GM23338 (cell line): Measurements from ENCODE around the gene NCLN. TPM values are rescaled to one million over a fixed set of nuclear protein-coding genes. Genes with fewer than 3 reads are reported as not detected.
A peak's percentile ranks its signal among the peaks of the same experiment; 100 is the strongest.

ENCODE experiments used
- ATAC-seq: fragments of 200-7000 bp; cut with Tn5 transposase; 3 replicates; pipeline ENCODE4 v1.9.1; 2020
- DNase-seq: peaks from one replicate; pipeline ENCODE4 v3.0.0-alpha.2; 2015; ENCODE audit warnings: low spot score
- H2AFZ ChIP-seq: fragments of 200-600 bp; sonication (generic); 2 replicates; pipeline ENCODE4 v1.8.0; 2016; ENCODE audit warnings: antibody characterized with exemption, mild to moderate bottlenecking, moderate library complexity
- H3F3A ChIP-seq: fragments of 200-600 bp; sonication (generic); replicated peaks from 2 replicates; pipeline ENCODE4 v1.8.0; 2017; ENCODE audit warnings: antibody characterized with exemption, mixed run types, low read depth
- H3K27ac ChIP-seq: fragments of 200-600 bp; sonication (generic); 2 replicates; pipeline ENCODE4 v1.6.1; 2016; ENCODE audit warnings: low read depth
- H3K27me3 ChIP-seq: fragments of 200-600 bp; sonication (generic); 2 replicates; pipeline ENCODE4 v1.8.0; 2016; ENCODE audit warnings: mild to moderate bottlenecking, mixed run types, moderate library complexity; ENCODE audit not compliant: insufficient read depth
- H3K36me3 ChIP-seq: fragments of 200-600 bp; sonication (generic); 2 replicates; pipeline ENCODE4 v1.8.0; 2016; ENCODE audit warnings: mild to moderate bottlenecking; ENCODE audit not compliant: insufficient read depth
- H3K4me1 ChIP-seq: fragments of 200-600 bp; sonication (generic); 2 replicates; pipeline ENCODE4 v1.8.0; 2016; ENCODE audit warnings: mild to moderate bottlenecking, moderate library complexity; ENCODE audit not compliant: insufficient read depth
- H3K4me2 ChIP-seq: fragments of 200-600 bp; sonication (generic); 2 replicates; pipeline ENCODE4 v1.7.1; 2017; ENCODE audit warnings: mixed run types
- H3K4me3 ChIP-seq: fragments of 200-600 bp; sonication (generic); 2 replicates; pipeline ENCODE4 v1.6.1; 2016; ENCODE audit warnings: mixed run types
- H3K79me2 ChIP-seq: fragments of 200-600 bp; sonication (generic); replicated peaks from 2 replicates; pipeline ENCODE4 v1.8.0; 2017; ENCODE audit warnings: mild to moderate bottlenecking; ENCODE audit not compliant: insufficient read depth
- H3K9me2 ChIP-seq: fragments of 200-600 bp; sonication (generic); 2 replicates; pipeline ENCODE4 v1.8.0; 2017; ENCODE audit not compliant: insufficient read depth
- H4K20me1 ChIP-seq: fragments of 200-600 bp; sonication (generic); replicated peaks from 2 replicates; pipeline ENCODE4 v1.8.0; 2017; ENCODE audit warnings: mild to moderate bottlenecking; ENCODE audit not compliant: insufficient read depth
- H3K27ac Mint-ChIP-seq: 2 replicates; pipeline ENCODE4 v1.8.0; 2020; ENCODE audit warnings: inconsistent platforms, mild to moderate bottlenecking, moderate library complexity, mixed read lengths
- H3K27me3 Mint-ChIP-seq: 3 replicates; pipeline ENCODE4 v1.8.0; 2022; ENCODE audit warnings: low read depth, mild to moderate bottlenecking, moderate library complexity, mixed read lengths, inconsistent platforms; ENCODE audit not compliant: insufficient read depth, poor library complexity
- H3K36me3 Mint-ChIP-seq: 3 replicates; pipeline ENCODE4 v1.8.0; 2021; ENCODE audit warnings: low read depth, mild to moderate bottlenecking, inconsistent platforms, moderate library complexity, mixed read lengths
- H3K4me1 Mint-ChIP-seq: 3 replicates; pipeline ENCODE4 v1.8.0; 2020; ENCODE audit warnings: mild to moderate bottlenecking, inconsistent platforms, mixed read lengths
- H3K4me3 Mint-ChIP-seq: 3 replicates; pipeline ENCODE4 v1.8.0; 2021; ENCODE audit warnings: moderate library complexity, mild to moderate bottlenecking, inconsistent platforms, mixed read lengths
- H3K9me3 Mint-ChIP-seq: 3 replicates; pipeline ENCODE4 v1.8.0; 2020; ENCODE audit warnings: moderate library complexity, mild to moderate bottlenecking, inconsistent platforms, mixed read lengths
- CREB1 ChIP-seq: fragments of 250-450 bp; sonication (Bioruptor Pico); IDR thresholded peaks from 2 replicates; pipeline ENCODE4 v1.5.0; 2020; ENCODE audit warnings: low read depth, mild to moderate bottlenecking, moderate library complexity
- CTCF ChIP-seq, 2 experiments: fragments of 200-600 bp in 1 of 2; sonication (generic) in 1 of 2; conservative IDR thresholded peaks; 2 replicates each; pipeline versions ENCODE4 v1.5.1 to v1.6.1; 2016 to 2017; ENCODE audit warnings: antibody characterized with exemption in 2 of 2, low read depth in 2 of 2, mild to moderate bottlenecking in 2 of 2, moderate library complexity in 1 of 2
- EZH2 ChIP-seq: fragments of 200-600 bp; sonication (generic); IDR thresholded peaks from one replicate; pipeline ENCODE4 v1.8.0; 2017; ENCODE audit warnings: antibody characterized with exemption, mild to moderate bottlenecking, low read depth; ENCODE audit not compliant: unreplicated experiment
- EZH2phosphoT487 ChIP-seq: fragments of 200-600 bp; sonication (generic); IDR thresholded peaks from one replicate; pipeline ENCODE4 v1.8.1; 2018; ENCODE audit warnings: antibody characterized with exemption; ENCODE audit not compliant: unreplicated experiment
- JUNB ChIP-seq: IDR thresholded peaks from one replicate; pipeline ENCODE4 v1.6.1; 2016; ENCODE audit warnings: antibody characterized with exemption; ENCODE audit not compliant: unreplicated experiment
- NANOG ChIP-seq: IDR thresholded peaks from 2 replicates; pipeline ENCODE4 v1.6.1; 2016; ENCODE audit warnings: antibody characterized with exemption, borderline replicate concordance
- REST ChIP-seq: IDR thresholded peaks from one replicate; pipeline ENCODE4 v1.6.1; 2018; ENCODE audit warnings: antibody characterized with exemption; ENCODE audit not compliant: unreplicated experiment
- STAT1 ChIP-seq: IDR thresholded peaks from one replicate; pipeline ENCODE4 v1.6.1; 2016; ENCODE audit warnings: antibody characterized with exemption; ENCODE audit not compliant: unreplicated experiment
- ZNF114 ChIP-seq: fragments of 250-450 bp; sonication (Bioruptor Pico); IDR thresholded peaks from 2 replicates; pipeline ENCODE4 v1.5.0; 2020; ENCODE audit warnings: mild to moderate bottlenecking, moderate library complexity
- ZNF331 ChIP-seq: fragments of 250-450 bp; sonication (Bioruptor Pico); IDR thresholded peaks from 2 replicates; pipeline ENCODE4 v1.5.0; 2020; ENCODE audit warnings: low read depth, mild to moderate bottlenecking, moderate library complexity
- ZNF462 ChIP-seq: fragments of 250-450 bp; sonication (Bioruptor Pico); IDR thresholded peaks from 2 replicates; pipeline ENCODE4 v1.5.0; 2020; ENCODE audit warnings: mild to moderate bottlenecking, moderate library complexity
- polyA plus RNA-seq: library from polyadenylated mRNA; unstranded; fragments of >200 nt; fragmentation: Nextera tagmentation; extraction: Ambion mirVana; gene quantifications from 2 replicates; pipeline ENCODE4 v1.2.1, GENCODE V29; 2016
- total RNA-seq: library from RNA; depleted of rRNA; stranded (reverse); fragments of >200 nt; shearing (Covaris generic); gene quantifications from 2 replicates; pipeline ENCODE4 v1.2.3, GENCODE V29; 2014
- TF ChIP-seq, protein P1 (sequence below): IDR thresholded peaks from 2 replicates; pipeline ENCODE4 v1.6.1; 2016; ENCODE audit warnings: antibody characterized with exemption

The NCLN gene
- total and polyA plus RNA-seq, 2 experiments from 2014 or later = 85.6 to 125 TPM

- no peak for TF ChIP-seq EZH2
Measured at GRCh38 chr19:3157096-3157845, 28.5 kb upstream of the NCLN start (continued).

- no peaks in the 10 kb centered on the region for H3K36me3 Mint-ChIP-seq
- H3K27me3 Mint-ChIP-seq = peaks cover 17% of the 10 kb centered on the region
- Histone ChIP-seq H3K36me3 (no peaks in the 10 kb centered on the region), H4K20me1 (no peaks in the 10 kb centered on the region), H3K4me1 (no peaks in the 10 kb centered on the region), H3K79me2 (no peaks in the 10 kb centered on the region), H3K27me3 (peaks cover 5% of the 10 kb centered on the region; the same call in 1 of the 2 replicates), H3K27ac (no peak overlapping the region), H3K4me2 (no peak overlapping the region), H3F3A (no peaks in the 10 kb centered on the region), H2AFZ (no peak overlapping the region), H3K4me3 (no peak overlapping the region), H3K9me2 (0 out of 2 replicates have a peak, but pooled peaks cover 7% of the 10 kb centered on the region)
- no peak overlapping the region for H3K27ac Mint-ChIP-seq
- DNase-seq = peak; percentile 61
- ATAC-seq = peak; percentile 14
- peaks cover 6% of the 10 kb centered on the region; the same call in 2 of the 3 replicates for H3K4me1 Mint-ChIP-seq
- peaks cover 9% of the 10 kb centered on the region; the same call in 2 of the 3 replicates for H3K9me3 Mint-ChIP-seq
- no peak overlapping the region for H3K4me3 Mint-ChIP-seq
- TF ChIP-seq ZNF462 (CRISPR knock-in tag) (no peak), ZNF331 (CRISPR knock-in tag) (no peak), JUNB (no peak), CTCF (conservative IDR thresholded peaks at IDR 0.05; ENCODE audit: low read depth in 2 of 2) (no peak), REST (no peak), EZH2 (no peak), ZNF114 (CRISPR knock-in tag) (no peak), NANOG (no peak), EZH2phosphoT487 (no peak), STAT1 (no peak), CREB1 (CRISPR knock-in tag) (no peak)
- TF ChIP-seq, protein P1, sequence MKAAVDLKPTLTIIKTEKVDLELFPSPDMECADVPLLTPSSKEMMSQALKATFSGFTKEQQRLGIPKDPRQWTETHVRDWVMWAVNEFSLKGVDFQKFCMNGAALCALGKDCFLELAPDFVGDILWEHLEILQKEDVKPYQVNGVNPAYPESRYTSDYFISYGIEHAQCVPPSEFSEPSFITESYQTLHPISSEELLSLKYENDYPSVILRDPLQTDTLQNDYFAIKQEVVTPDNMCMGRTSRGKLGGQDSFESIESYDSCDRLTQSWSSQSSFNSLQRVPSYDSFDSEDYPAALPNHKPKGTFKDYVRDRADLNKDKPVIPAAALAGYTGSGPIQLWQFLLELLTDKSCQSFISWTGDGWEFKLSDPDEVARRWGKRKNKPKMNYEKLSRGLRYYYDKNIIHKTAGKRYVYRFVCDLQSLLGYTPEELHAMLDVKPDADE = no peak
Measured at GRCh38 chr19:3159565-3159964, 26.2 kb upstream of the NCLN start.
